WERI-Rb-1 (cell line): ENCODE measurements around the gene IGSF9B.

Experiments used
- DNase-seq: peaks from one replicate; pipeline ENCODE4 v3.0.0-alpha.2; 2020
- H3K27ac ChIP-seq: fragments of 250-450 bp; sonication (Bioruptor Pico); 2 replicates; pipeline ENCODE4 v1.5.1; 2020; ENCODE audit warnings: mild to moderate bottlenecking, moderate library complexity
- H3K27me3 ChIP-seq: fragments of 250-450 bp; sonication (Bioruptor Pico); 2 replicates; pipeline ENCODE4 v1.5.1; 2021; ENCODE audit warnings: mild to moderate bottlenecking, low read depth, moderate library complexity; ENCODE audit not compliant: insufficient read depth, severe bottlenecking
- H3K36me3 ChIP-seq: fragments of 250-450 bp; sonication (Bioruptor Pico); 2 replicates; pipeline ENCODE4 v1.5.1; 2020; ENCODE audit warnings: mild to moderate bottlenecking, moderate library complexity
- H3K4me3 ChIP-seq: 2 replicates; pipeline ENCODE4 v1.5.1; 2011; ENCODE audit warnings: low read depth, mild to moderate bottlenecking, control low read depth, low read length
- H3K9me3 ChIP-seq: fragments of 250-450 bp; sonication (Bioruptor Pico); 2 replicates; pipeline ENCODE4 v1.5.1; 2021; ENCODE audit warnings: mild to moderate bottlenecking, moderate library complexity; ENCODE audit not compliant: severe bottlenecking
- CTCF ChIP-seq: IDR thresholded peaks from 2 replicates; pipeline ENCODE4 v1.5.1; 2011; ENCODE audit warnings: low read depth, mild to moderate bottlenecking, control low read depth, inconsistent platforms, low read length

The IGSF9B gene

GRCh38 chr11:133889893-133890292, 66.9 kb downstream of the IGSF9B start:
- no peak overlapping the region for H3K27ac ChIP-seq
- DNase-seq: no peak
- no peaks in the 10 kb centered on the region for H3K27me3 ChIP-seq
- no peaks in the 10 kb centered on the region for H3K36me3 ChIP-seq
- no peak overlapping the region for H3K4me3 ChIP-seq
- no peaks in the 10 kb centered on the region for H3K9me3 ChIP-seq
- TF ChIP-seq CTCF: no peak

DNA sequence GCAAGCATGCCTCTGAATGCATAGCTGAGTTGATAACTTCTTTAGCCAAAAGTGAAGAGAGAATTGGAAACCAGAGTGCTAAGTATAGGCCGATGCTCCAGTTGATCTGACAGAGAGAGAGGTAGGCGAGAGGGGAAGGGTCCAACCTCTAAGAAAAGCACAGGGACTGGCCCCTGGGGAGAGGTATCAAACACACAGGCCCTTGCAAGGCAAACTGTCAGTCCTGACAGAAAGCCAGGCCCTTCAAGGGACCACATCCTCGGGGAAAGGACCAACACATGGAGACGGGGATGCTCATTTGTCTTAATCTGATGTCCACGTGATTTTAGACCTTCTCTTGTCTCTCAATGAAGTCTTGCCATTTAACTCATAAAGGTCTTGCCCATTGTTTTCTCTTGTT, 67.6 kb downstream of the IGSF9B start:
- H3K9me3 ChIP-seq: no peaks in the 10 kb centered on the region

DNA sequence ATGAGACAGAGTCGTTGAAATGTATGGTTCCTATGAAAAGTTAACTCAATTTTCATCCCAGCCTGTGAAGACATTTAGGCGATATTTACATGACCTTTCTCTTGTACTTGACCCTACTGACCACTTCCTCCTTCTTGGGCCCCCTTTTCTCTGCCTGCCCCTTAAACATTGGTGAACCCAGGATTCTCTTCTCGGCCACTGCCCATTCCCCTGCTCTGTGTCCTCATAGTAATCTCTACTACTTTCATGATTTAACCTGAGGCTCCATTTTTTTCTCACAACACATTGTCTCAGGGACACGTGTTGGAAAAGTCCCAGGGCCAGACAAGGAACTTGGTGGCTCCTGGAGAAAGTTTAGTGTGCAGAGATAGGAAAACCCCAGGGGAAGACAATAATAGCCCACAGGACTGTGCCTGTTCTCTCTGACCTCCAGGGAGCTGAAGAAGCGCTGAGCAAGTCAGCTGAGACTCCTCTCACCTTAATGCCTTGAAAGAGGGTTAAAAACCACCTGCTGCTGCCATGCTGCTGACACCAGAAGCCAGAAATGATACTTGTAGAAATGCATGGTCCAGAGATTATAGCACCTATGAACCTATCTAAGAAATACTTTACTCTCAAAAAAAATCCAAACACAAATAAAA, 69.0 kb downstream of the IGSF9B start:
- Histone ChIP-seq H3K27ac (no peak overlapping the region), H3K9me3 (peaks cover 6% of the 10 kb centered on the region), H3K27me3 (no peaks in the 10 kb centered on the region), H3K4me3 (no peak overlapping the region), H3K36me3 (no peaks in the 10 kb centered on the region)
- DNase-seq: no peak
- TF ChIP-seq CTCF: no peak

More for the DNA sequence above, 67.6 kb downstream of the IGSF9B start:
- no peak for DNase-seq
- H3K27me3 ChIP-seq: no peaks in the 10 kb centered on the region
- no peaks in the 10 kb centered on the region for H3K36me3 ChIP-seq
- no peak overlapping the region for H3K27ac ChIP-seq
- H3K4me3 ChIP-seq: no peak overlapping the region
- TF ChIP-seq CTCF: no peak

DNA sequence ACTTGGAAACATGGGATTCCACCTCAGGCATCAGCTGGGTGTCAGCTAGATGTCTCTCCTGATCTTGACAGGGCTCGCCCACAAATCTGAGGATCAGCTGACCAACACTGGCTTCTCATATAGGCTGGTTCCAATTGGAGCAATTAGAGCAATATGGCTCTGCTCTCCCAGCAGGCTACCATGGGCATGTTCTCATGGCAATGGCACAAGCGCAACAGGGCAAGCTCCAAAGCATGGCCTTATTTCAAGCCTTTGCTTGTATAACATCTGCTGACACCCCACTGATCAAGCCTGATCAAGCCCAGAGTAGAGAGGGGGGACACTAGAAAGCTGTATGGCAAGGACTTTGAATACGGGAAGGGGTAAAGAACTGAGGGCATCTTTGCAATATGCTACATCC, 70.7 kb downstream of the IGSF9B start:
- Histone ChIP-seq H3K27ac (no peak overlapping the region), H3K9me3 (peaks cover 6% of the 10 kb centered on the region), H3K4me3 (no peak overlapping the region), H3K27me3 (no peaks in the 10 kb centered on the region), H3K36me3 (no peaks in the 10 kb centered on the region)
- no peak for DNase-seq
- TF ChIP-seq CTCF: no peak

DNA sequence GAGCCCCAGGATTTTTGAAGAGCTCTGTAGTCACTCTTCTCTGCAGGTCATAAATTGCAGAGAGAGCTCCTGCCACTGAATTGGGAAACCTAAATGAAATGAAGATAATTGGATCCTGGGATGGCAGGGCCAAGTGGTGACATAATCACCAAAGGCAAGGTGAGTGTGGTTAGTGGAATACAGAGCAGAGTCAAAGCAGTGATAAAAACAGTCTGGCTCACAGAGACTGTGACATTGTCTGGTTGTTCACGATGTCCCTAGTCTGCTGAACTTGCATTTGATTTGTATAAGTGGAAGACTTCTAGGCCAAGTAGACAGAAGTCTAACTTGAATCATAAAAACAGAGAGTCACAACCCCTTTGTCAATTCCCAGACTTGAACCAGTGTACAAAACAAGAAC, 84.6 kb downstream of the IGSF9B start:
- Histone ChIP-seq H3K27ac (no peak overlapping the region), H3K9me3 (peaks cover 2% of the 10 kb centered on the region), H3K36me3 (no peaks in the 10 kb centered on the region), H3K27me3 (no peaks in the 10 kb centered on the region), H3K4me3 (no peak overlapping the region)
- TF ChIP-seq CTCF: no peak
- DNase-seq: no peak

GRCh38 chr11:133867456-133867855, 89.3 kb downstream of the IGSF9B start:
- Histone ChIP-seq H3K27me3 (no peaks in the 10 kb centered on the region), H3K27ac (no peak overlapping the region), H3K36me3 (no peaks in the 10 kb centered on the region), H3K9me3 (peaks cover 2% of the 10 kb centered on the region), H3K4me3 (no peak overlapping the region)
- no peak for TF ChIP-seq CTCF
- DNase-seq: no peak
